HepG2 (cell line): ENCODE measurements around the gene CLMP.

Experiments
- CHD2 ChIP-seq: IDR thresholded peaks from 2 replicates; pipeline ENCODE4 v1.6.1; 2011; ENCODE audit warnings: low read depth, low read length, improper control_type of control experiment
- POLR2A ChIP-seq, 2 experiments: IDR thresholded peaks; 2 replicates each; pipeline ENCODE4 v1.6.1; 2011; ENCODE audit warnings: low read depth in 2 of 2, low read length in 2 of 2, mild to moderate bottlenecking in 1 of 2, moderate library complexity in 1 of 2; ENCODE audit not compliant: insufficient read depth in 1 of 2
- TF ChIP-seq, protein P1 (sequence below): sonication (generic); formaldehyde crosslinking; IDR thresholded peaks from 2 replicates; pipeline ENCODE4 v1.5.0; 2020; ENCODE audit warnings: mild to moderate bottlenecking, missing genetic modification reagents, moderate library complexity

DNA sequence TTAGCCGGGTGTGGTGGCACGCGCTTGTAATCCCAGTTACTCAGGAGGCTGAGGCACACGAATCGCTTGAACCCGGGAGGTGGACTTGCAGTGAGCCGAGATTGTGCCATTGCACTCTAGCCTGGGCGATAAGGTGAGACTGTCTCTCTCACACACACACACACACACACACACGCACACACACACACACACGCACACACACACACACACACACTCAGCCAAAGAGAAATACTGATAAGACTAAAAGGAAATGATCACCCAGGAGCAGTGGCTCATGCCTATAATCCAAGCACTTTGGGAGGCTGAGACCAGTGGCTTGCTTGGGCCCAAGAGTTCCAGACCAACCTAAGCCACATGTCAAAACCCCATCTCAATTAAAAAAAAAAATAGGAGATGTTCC lies 153.9 kb downstream of the CLMP start:
- no peak for TF ChIP-seq CHD2
- TF ChIP-seq POLR2A (IDR thresholded peaks at IDR 0.05; ENCODE audit: insufficient read depth in 1 of 2, low read depth in 2 of 2, low read length in 2 of 2), result no peak
- TF ChIP-seq, protein P1, sequence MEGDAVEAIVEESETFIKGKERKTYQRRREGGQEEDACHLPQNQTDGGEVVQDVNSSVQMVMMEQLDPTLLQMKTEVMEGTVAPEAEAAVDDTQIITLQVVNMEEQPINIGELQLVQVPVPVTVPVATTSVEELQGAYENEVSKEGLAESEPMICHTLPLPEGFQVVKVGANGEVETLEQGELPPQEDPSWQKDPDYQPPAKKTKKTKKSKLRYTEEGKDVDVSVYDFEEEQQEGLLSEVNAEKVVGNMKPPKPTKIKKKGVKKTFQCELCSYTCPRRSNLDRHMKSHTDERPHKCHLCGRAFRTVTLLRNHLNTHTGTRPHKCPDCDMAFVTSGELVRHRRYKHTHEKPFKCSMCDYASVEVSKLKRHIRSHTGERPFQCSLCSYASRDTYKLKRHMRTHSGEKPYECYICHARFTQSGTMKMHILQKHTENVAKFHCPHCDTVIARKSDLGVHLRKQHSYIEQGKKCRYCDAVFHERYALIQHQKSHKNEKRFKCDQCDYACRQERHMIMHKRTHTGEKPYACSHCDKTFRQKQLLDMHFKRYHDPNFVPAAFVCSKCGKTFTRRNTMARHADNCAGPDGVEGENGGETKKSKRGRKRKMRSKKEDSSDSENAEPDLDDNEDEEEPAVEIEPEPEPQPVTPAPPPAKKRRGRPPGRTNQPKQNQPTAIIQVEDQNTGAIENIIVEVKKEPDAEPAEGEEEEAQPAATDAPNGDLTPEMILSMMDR (CRISPR knock-in tag), result no peak
